Ishikawa (cell line): Measurements from ENCODE around the gene RYR1.

Experiments used
- EGR1 ChIP-seq: IDR thresholded peaks from 2 replicates; pipeline ENCODE4 v1.6.1; 2012
- EP300 ChIP-seq: IDR thresholded peaks from 2 replicates; pipeline ENCODE4 v1.6.1; 2012; ENCODE audit warnings: borderline replicate concordance
- FOXM1 ChIP-seq: IDR thresholded peaks from 2 replicates; pipeline ENCODE4 v1.6.1; 2012; ENCODE audit warnings: low read depth, borderline replicate concordance
- MAX ChIP-seq: IDR thresholded peaks from 2 replicates; pipeline ENCODE4 v1.6.1; 2012
- NFIC ChIP-seq: IDR thresholded peaks from 2 replicates; pipeline ENCODE4 v1.6.1; 2012
- RAD21 ChIP-seq: IDR thresholded peaks from 2 replicates; pipeline ENCODE4 v1.6.1; 2012; ENCODE audit warnings: low read depth
- REST ChIP-seq: IDR thresholded peaks from 2 replicates; pipeline ENCODE4 v1.6.1; 2012; ENCODE audit warnings: low read depth, mild to moderate bottlenecking
- USF1 ChIP-seq: IDR thresholded peaks from 2 replicates; pipeline ENCODE4 v1.6.1; 2012
- ZBTB7A ChIP-seq: IDR thresholded peaks from 2 replicates; pipeline ENCODE4 v1.6.1; 2012; ENCODE audit warnings: low read depth

GRCh38 chr19:38577826-38578225 is 144.3 kb downstream of the RYR1 start:
- TF ChIP-seq RAD21 (no peak), FOXM1 (no peak), EP300 (no peak), EGR1 (no peak), ZBTB7A (no peak), REST (no peak), USF1 (no peak), MAX (no peak), NFIC (no peak)
